Mammary epithelial cell (primary cell): ENCODE results near the gene CBFA2T3.
A peak's percentile ranks its signal among the peaks of the same experiment; 100 is the strongest.

ENCODE experiments used
- CTCF ChIP-seq, 2 donors: IDR thresholded peaks in 1 of 2; conservative IDR thresholded peaks in 1 of 2; 2 replicates each; pipeline ENCODE4 v1.5.1; 2011 to 2012; ENCODE audit warnings: inconsistent platforms in 2 of 2, low read length in 2 of 2, mild to moderate bottlenecking in 2 of 2, control low read depth in 1 of 2, low read depth in 1 of 2; ENCODE audit not compliant: insufficient read depth in 1 of 2; ENCODE audit errors: extremely low read depth in 1 of 2
- EZH2 ChIP-seq: IDR thresholded peaks from 2 replicates; pipeline ENCODE4 v1.6.1; 2012; ENCODE audit warnings: low read length, inconsistent platforms, borderline replicate concordance

GRCh38 chr16:88857728-88858339 is 119.2 kb downstream of the CBFA2T3 start:
- TF ChIP-seq CTCF (conservative IDR thresholded peaks at IDR 0.05 in 1 of 2, IDR thresholded peaks at IDR 0.05 in 1 of 2; ENCODE audit: extremely low read depth in 1 of 2, insufficient read depth in 1 of 2, low read depth in 1 of 2, low read length in 2 of 2) (peak; percentile 72 to 87), EZH2 (no peak)
